Measurements from ENCODE around the gene ZNF609.

GRCh38 chr15:64691896-64692565 lies 231.7 kb downstream of the ZNF609 start:
- TF ChIP-seq BACH2 (CRISPR knock-in tag; IDR thresholded peaks at IDR 0.05; ENCODE audit: borderline replicate concordance) (no peak), RARB (CRISPR knock-in tag; IDR thresholded peaks at IDR 0.05) (no peak), PATZ1 (CRISPR knock-in tag; IDR thresholded peaks at IDR 0.05; ENCODE audit: borderline replicate concordance) (no peak), CREB5 (CRISPR knock-in tag; IDR thresholded peaks at IDR 0.05; ENCODE audit: low read depth) (no peak), SNAI2 (CRISPR knock-in tag; IDR thresholded peaks at IDR 0.05) (no peak), ZNF8 (CRISPR knock-in tag; IDR thresholded peaks at IDR 0.05) (no peak), ZFP30 (CRISPR knock-in tag; IDR thresholded peaks at IDR 0.05) (no peak), ISL1 (CRISPR knock-in tag; IDR thresholded peaks at IDR 0.05) (no peak), GLIS3 (CRISPR knock-in tag; IDR thresholded peaks at IDR 0.05) (no peak)

Measured in SK-N-SH treated with all-trans-retinoic acid at 6 μM for 48 hours (cell line).